PC-3 (cell line): Measurements from ENCODE around the gene JAM2. TPM values are rescaled to one million over a fixed set of nuclear protein-coding genes. Genes with fewer than 3 reads are reported as not detected.

ENCODE experiments used
- ATAC-seq: fragments of 200-7000 bp; cut with Tn5 transposase; 2 replicates; pipeline ENCODE4 v1.9.1; 2020; ENCODE audit warnings: mild to moderate bottlenecking, moderate library complexity
- BruUV-seq: library from RNA; stranded (reverse); fragments of 400-500 nt; replicated peaks from 2 replicates; lab custom pipeline; 2021; lab: Mats Ljungman, UMichigan
- CTCF ChIA-PET: fragments of 300-600 bp; sonication (Branson Sonifier 250); formaldehyde crosslinking; loops from one replicate; lab custom pipeline; 2022; ENCODE audit warnings: antibody characterized with exemption; lab: Charles Lee
- POLR2A ChIA-PET: fragments of 300-600 bp; sonication (Branson Sonifier 250); formaldehyde crosslinking; loops from one replicate; lab custom pipeline; 2022; ENCODE audit warnings: antibody characterized with exemption; ENCODE audit not compliant: unreplicated experiment; lab: Charles Lee
- DNase-seq: peaks from one replicate; pipeline ENCODE4 v3.0.0-alpha.2; 2015
- H2AFZ ChIP-seq: fragments of 300-600 bp; sonication (generic); 2 replicates; pipeline ENCODE4 v1.6.0; 2016; ENCODE audit warnings: antibody characterized with exemption, low read length
- H3F3A ChIP-seq: fragments of 300-600 bp; sonication (generic); one replicate; pipeline ENCODE4 v1.6.0; 2017; ENCODE audit warnings: antibody characterized with exemption, low read length, control low read depth, mild to moderate bottlenecking; ENCODE audit not compliant: unreplicated experiment
- H3K27ac ChIP-seq: fragments of 300-600 bp; sonication (generic); 2 replicates; pipeline ENCODE4 v1.5.1; 2016; ENCODE audit warnings: mild to moderate bottlenecking, low read length
- H3K27me3 ChIP-seq: fragments of 300-600 bp; sonication (generic); 2 replicates; pipeline ENCODE4 v1.6.1; 2016; ENCODE audit warnings: low read length, mixed read lengths
- H3K36me3 ChIP-seq: fragments of 300-600 bp; sonication (generic); 2 replicates; pipeline ENCODE4 v1.6.1; 2016; ENCODE audit warnings: low read depth, mixed run types, low read length, mixed read lengths
- H3K4me1 ChIP-seq: fragments of 300-600 bp; sonication (generic); 2 replicates; pipeline ENCODE4 v1.5.1; 2016; ENCODE audit warnings: low read length; ENCODE audit not compliant: insufficient read depth
- H3K4me2 ChIP-seq: fragments of 300-600 bp; sonication (generic); 2 replicates; pipeline ENCODE4 v1.6.0; 2016; ENCODE audit warnings: low read length
- H3K4me3 ChIP-seq: fragments of 300-600 bp; sonication (generic); 2 replicates; pipeline ENCODE4 v1.5.1; 2016; ENCODE audit warnings: mild to moderate bottlenecking, low read length, mixed read lengths
- H3K79me2 ChIP-seq: fragments of 300-600 bp; sonication (generic); 2 replicates; pipeline ENCODE4 v1.6.1; 2017; ENCODE audit warnings: low read length, mixed read lengths
- H3K9ac ChIP-seq: fragments of 300-600 bp; sonication (generic); 2 replicates; pipeline ENCODE4 v1.6.0; 2016; ENCODE audit warnings: mild to moderate bottlenecking, low read length
- H3K9me2 ChIP-seq: fragments of 300-600 bp; sonication (generic); replicated peaks from 2 replicates; pipeline ENCODE4 v1.6.1; 2016; ENCODE audit warnings: mixed run types, low read length, mixed read lengths
- H3K9me3 ChIP-seq: fragments of 300-600 bp; sonication (generic); 2 replicates; pipeline ENCODE4 v1.6.1; 2016; ENCODE audit warnings: low read length, mixed read lengths
- H4K20me1 ChIP-seq: fragments of 300-600 bp; sonication (generic); 2 replicates; pipeline ENCODE4 v1.6.1; 2016; ENCODE audit warnings: low read length, mixed read lengths
- CTCF ChIP-seq: fragments of 300-600 bp; sonication (generic); conservative IDR thresholded peaks from 2 replicates; pipeline ENCODE4 v1.5.1; 2017; ENCODE audit warnings: antibody characterized with exemption, low read depth, mild to moderate bottlenecking, low read length
- EZH2 ChIP-seq: fragments of 300-600 bp; sonication (generic); IDR thresholded peaks from one replicate; pipeline ENCODE4 v1.6.1; 2017; ENCODE audit warnings: antibody characterized with exemption, mild to moderate bottlenecking, low read length; ENCODE audit not compliant: unreplicated experiment
- EZH2phosphoT487 ChIP-seq: fragments of 300-600 bp; sonication (generic); IDR thresholded peaks from 2 replicates; pipeline ENCODE4 v1.6.1; 2018; ENCODE audit warnings: mild to moderate bottlenecking, antibody characterized with exemption, low read length, borderline replicate concordance
- intact Hi-C: fragments of 100-400 bp; cut with micrococcal nuclease; formaldehyde crosslinking; loops from 2 replicates; pipeline ENCODE4 v1.9.0; 2023
- total RNA-seq: library from RNA; depleted of rRNA; stranded (reverse); fragments of >200 nt; gene quantifications from 2 replicates; pipeline ENCODE4 v1.2.3, GENCODE V29; 2014

The JAM2 gene
- total RNA-seq, 1 experiment from 2014 or later = not detected

- TF ChIP-seq EZH2 (no peak), CTCF (no peak), EZH2phosphoT487 (no peak)
- Histone ChIP-seq H3K9me3 (no peaks in the 10 kb centered on the region), H3K4me2 (no peak overlapping the region), H3K4me1 (no peaks in the 10 kb centered on the region), H4K20me1 (no peaks in the 10 kb centered on the region), H3K9ac (no peak overlapping the region), H3K4me3 (no peak overlapping the region), H3K27me3 (no peaks in the 10 kb centered on the region), H2AFZ (no peak overlapping the region), H3K9me2 (no peaks in the 10 kb centered on the region), H3K27ac (no peak overlapping the region), H3F3A (no peaks in the 10 kb centered on the region), H3K36me3 (no peaks in the 10 kb centered on the region), H3K79me2 (no peaks in the 10 kb centered on the region)
- ATAC-seq = no peak
- BruUV-seq = no TSS peak
- ChIA-PET CTCF (no interaction called here), POLR2A (no interaction called here)
- no peak for DNase-seq
- intact Hi-C loops = no loop called here
Measured at GRCh38 chr21:25614441-25614840, 24.6 kb upstream of the JAM2 start.

- POLR2A ChIA-PET = interaction anchor here (0.7 kb wide), 1 partner anchor 12 kb away, joined by 4 read pairs; no protein-coding TSS in a partner anchor
- TF ChIP-seq CTCF = no peak
- TF ChIP-seq EZH2 = no peak
- TF ChIP-seq EZH2phosphoT487 = no peak
- Histone ChIP-seq H3K27me3 (no peaks in the 10 kb centered on the region), H3K9me3 (no peaks in the 10 kb centered on the region), H2AFZ (no peak overlapping the region), H4K20me1 (no peaks in the 10 kb centered on the region), H3K4me1 (no peaks in the 10 kb centered on the region), H3F3A (no peaks in the 10 kb centered on the region), H3K9ac (no peak overlapping the region), H3K36me3 (no peaks in the 10 kb centered on the region), H3K4me2 (no peak overlapping the region), H3K79me2 (no peaks in the 10 kb centered on the region), H3K4me3 (no peak overlapping the region), H3K9me2 (no peaks in the 10 kb centered on the region), H3K27ac (no peak overlapping the region)
- ATAC-seq (no peak), DNase-seq (no peak)
- BruUV-seq = no TSS peak
- intact Hi-C loops = no loop called here
- CTCF ChIA-PET = no interaction called here
Measured at GRCh38 chr21:25615880-25616279, 23.2 kb upstream of the JAM2 start.

GRCh38 chr21:25619198-25619597 lies 19.9 kb upstream of the JAM2 start:
- no peak for ATAC-seq
- intact Hi-C loops = no loop called here

More at GRCh38 chr21:25619198-25619597, 19.9 kb upstream of the JAM2 start:
- H3K9me2 ChIP-seq = no peaks in the 10 kb centered on the region
- H3K27ac ChIP-seq = no peak overlapping the region
- H3K36me3 ChIP-seq = no peaks in the 10 kb centered on the region
- H3K4me3 ChIP-seq = no peak overlapping the region
- no peaks in the 10 kb centered on the region for H3K27me3 ChIP-seq
- no peaks in the 10 kb centered on the region for H3K79me2 ChIP-seq
- ChIA-PET POLR2A (no interaction called here), CTCF (no interaction called here)
- BruUV-seq = no TSS peak
- TF ChIP-seq EZH2phosphoT487 = no peak
- TF ChIP-seq EZH2 = no peak
- no peak for TF ChIP-seq CTCF
- H3K9me3 ChIP-seq = no peaks in the 10 kb centered on the region
- H3K4me1 ChIP-seq = no peaks in the 10 kb centered on the region
- DNase-seq = no peak
- H4K20me1 ChIP-seq = no peaks in the 10 kb centered on the region
- no peak overlapping the region for H2AFZ ChIP-seq
- no peak overlapping the region for H3K4me2 ChIP-seq
- H3K9ac ChIP-seq = no peak overlapping the region
- H3F3A ChIP-seq = no peaks in the 10 kb centered on the region
